Lower leg skin (tissue), 3 donors: ENCODE data around the gene CDCP1.

Experiments
- CTCF ChIP-seq, 3 donors: fragments of 450-650 bp; IDR thresholded peaks; one replicate each; pipeline ENCODE4 v1.5.1; 2016; ENCODE audit warnings: antibody characterized with exemption in 3 of 3, mild to moderate bottlenecking in 3 of 3, moderate library complexity in 2 of 3
- POLR2A ChIP-seq, 2 donors: fragments of 450-650 bp; IDR thresholded peaks; one replicate each; pipeline ENCODE4 v1.6.1; 2016 to 2017; ENCODE audit warnings: antibody characterized with exemption in 2 of 2, mild to moderate bottlenecking in 1 of 2, moderate library complexity in 1 of 2

- no peak for TF ChIP-seq POLR2A (IDR thresholded peaks at IDR 0.05)
- TF ChIP-seq CTCF (IDR thresholded peaks at IDR 0.05), result no peak
Observed at GRCh38 chr3:45168451-45168850, 22.3 kb upstream of the CDCP1 start.
